Right atrium auricular region (tissue), 2 donors: ENCODE measurements around the gene C1GALT1C1L. TPM values are rescaled to one million over a fixed set of nuclear protein-coding genes. Genes with fewer than 3 reads are reported as not detected.
A peak's percentile ranks its signal among the peaks of the same experiment; 100 is the strongest.
"Not testable (repeated sequence)": the region's sequence is repeated elsewhere in the genome, so short reads cannot be mapped to it uniquely, and the experiment has no call there.

Source experiments
- DNase-seq: peaks from one replicate; pipeline ENCODE4 v3.0.0-alpha.2; 2019; ENCODE audit warnings: low spot score
- H3K27ac ChIP-seq, 2 donors: fragments of 200-600 bp; sonication (generic); 1 replicate in 1 of 2; 2 replicates in 1 of 2; pipeline ENCODE4 v1.5.1; 2016 to 2019
- H3K27me3 ChIP-seq, 2 donors: fragments of 200-600 bp; sonication (generic); one replicate each; pipeline versions ENCODE4 v1.5.1 to v1.6.0; 2017 to 2019
- H3K36me3 ChIP-seq: fragments of 200-600 bp; sonication (generic); one replicate; pipeline ENCODE4 v1.5.1; 2016
- H3K4me1 ChIP-seq, 2 donors: fragments of 200-600 bp; sonication (generic); one replicate each; pipeline versions ENCODE4 v1.5.1 to v1.6.0; 2017 to 2019
- H3K4me3 ChIP-seq, 2 donors: fragments of 200-600 bp; sonication (generic); 1 replicate in 1 of 2; 2 replicates in 1 of 2; pipeline ENCODE4 v1.5.1; 2017 to 2019; ENCODE audit warnings: mild to moderate bottlenecking in 1 of 2, moderate library complexity in 1 of 2
- H3K9me3 ChIP-seq, 2 donors: fragments of 200-600 bp; sonication (generic); one replicate each; pipeline ENCODE4 v1.5.1; 2019
- CTCF ChIP-seq, 2 donors: fragments of 200-600 bp; sonication (generic); IDR thresholded peaks; one replicate each; pipeline ENCODE4 v1.5.1; 2019; ENCODE audit warnings: antibody characterized with exemption in 2 of 2
- total RNA-seq, 2 donors: library from RNA; depleted of rRNA; stranded (reverse); fragments of >200 nt; gene quantifications; one replicate each; pipeline ENCODE4 v1.1.0, GENCODE V29; 2016

The C1GALT1C1L gene
- total RNA-seq, 2 donors from 2014 or later, result 0.98 to 2.1 TPM

- TF ChIP-seq CTCF (IDR thresholded peaks at IDR 0.05), result no peak
- no peak for DNase-seq
- Histone ChIP-seq H3K4me1 (no peaks in the 10 kb centered on the region), H3K36me3 (no peaks in the 10 kb centered on the region), H3K27me3 (no peaks in the 10 kb centered on the region), H3K4me3 (no peak overlapping the region), H3K27ac (no peak overlapping the region), H3K9me3 (no peaks in the 10 kb centered on the region)
Observed at GRCh38 chr2:43685357-43685756, 9.1 kb upstream of the C1GALT1C1L start.

- H3K4me3 ChIP-seq, H3K36me3 ChIP-seq, H3K27me3 ChIP-seq, H3K9me3 ChIP-seq, H3K27ac ChIP-seq, H3K4me1 ChIP-seq, DNase-seq: not testable (repeated sequence)
Observed at GRCh38 chr2:43677783-43678182, 1.6 kb upstream of the C1GALT1C1L start.

- DNase-seq, result no peak
- TF ChIP-seq CTCF (IDR thresholded peaks at IDR 0.05), result no peak
- no peaks in the 10 kb centered on the region for H3K36me3 ChIP-seq
- no peaks in the 10 kb centered on the region for H3K9me3 ChIP-seq
- no peaks in the 10 kb centered on the region for H3K27me3 ChIP-seq
- peak overlapping the region; percentile 59 to 68 for H3K27ac ChIP-seq
- no peaks in the 10 kb centered on the region for H3K4me1 ChIP-seq
- H3K4me3 ChIP-seq, result peak overlapping the region; percentile 43 to 59
Observed at GRCh38 chr2:43675646-43676321, 445 bp downstream of the C1GALT1C1L start.

GRCh38 chr2:43657241-43657640 lies 19.0 kb downstream of the C1GALT1C1L start:
- Histone ChIP-seq H3K36me3 (no peaks in the 10 kb centered on the region), H3K4me1 (no peaks in the 10 kb centered on the region), H3K9me3 (no peaks in the 10 kb centered on the region), H3K27ac (no peak overlapping the region), H3K4me3 (no peak overlapping the region), H3K27me3 (no peaks in the 10 kb centered on the region)
- TF ChIP-seq CTCF (IDR thresholded peaks at IDR 0.05), result no peak
- no peak for DNase-seq

GRCh38 chr2:43653506-43653905 lies 22.7 kb downstream of the C1GALT1C1L start:
- no peaks in the 10 kb centered on the region for H3K9me3 ChIP-seq
- H3K36me3 ChIP-seq, result no peaks in the 10 kb centered on the region
- TF ChIP-seq CTCF (IDR thresholded peaks at IDR 0.05), result no peak
- no peak overlapping the region for H3K4me3 ChIP-seq
- no peaks in the 10 kb centered on the region for H3K4me1 ChIP-seq
- no peak overlapping the region for H3K27ac ChIP-seq
- DNase-seq, result no peak
- H3K27me3 ChIP-seq, result no peaks in the 10 kb centered on the region

GRCh38 chr2:43648994-43649701 lies 27.1 kb downstream of the C1GALT1C1L start:
- TF ChIP-seq CTCF (IDR thresholded peaks at IDR 0.05), result no peak
- no peaks in the 10 kb centered on the region for H3K9me3 ChIP-seq
- H3K27me3 ChIP-seq, result no peaks in the 10 kb centered on the region
- H3K27ac ChIP-seq, result peak overlapping the region in 1 of 2 donors; percentile 11
- no peak for DNase-seq
- no peaks in the 10 kb centered on the region for H3K4me1 ChIP-seq
- H3K36me3 ChIP-seq, result no peaks in the 10 kb centered on the region
- H3K4me3 ChIP-seq, result no peak overlapping the region
